ENCODE measurements around the gene S1PR1. TPM values are rescaled to one million over a fixed set of nuclear protein-coding genes. Genes with fewer than 3 reads are reported as not detected.

S1PR1 gene
- total RNA-seq, 1 experiment from 2014 or later = 1.1 TPM

- no peaks in the 10 kb centered on the region for H3K9me3 ChIP-seq (ENCODE audit: low read depth, low read length, poor library complexity, severe bottlenecking)
- intact Hi-C loops (cut with micrococcal nuclease; ENCODE audit: unreplicated experiment) = no loop called here
- no peaks in the 10 kb centered on the region for H3K4me1 ChIP-seq (ENCODE audit: insufficient read depth, low read length, poor library complexity, severe bottlenecking)
- no peak overlapping the region for H3K27ac ChIP-seq (ENCODE audit: low read depth, low read length, poor library complexity, severe bottlenecking)
- no peak overlapping the region for H3K4me3 ChIP-seq (ENCODE audit: low read depth, low read length, poor library complexity, severe bottlenecking)
- no peaks in the 10 kb centered on the region for H3K36me3 ChIP-seq (ENCODE audit: insufficient read depth, low read length, poor library complexity, severe bottlenecking)
- no peak for DNase-seq (ENCODE audit: low spot score)
- TF ChIP-seq CTCF (conservative IDR thresholded peaks at IDR 0.05; ENCODE audit: low read depth, low read length) (no peak), EZH2 (IDR thresholded peaks at IDR 0.05; ENCODE audit: borderline replicate concordance, low read depth, low read length, poor library complexity, severe bottlenecking) (no peak)
- ChIA-PET POLR2A (ENCODE audit: low non-redundant PET) (no interaction called here), CTCF (interaction anchor here (0.7 kb wide), 1 partner anchor 8 kb away, joined by 4 read pairs; no protein-coding TSS in a partner anchor)
- H3K27me3 ChIP-seq (replicated peaks; ENCODE audit: insufficient read depth, low read depth, low read length, poor library complexity) = no peaks in the 10 kb centered on the region
- BruUV-seq (replicated peaks) = no TSS peak
Observed at GRCh38 chr1:101245246-101245927, 8.6 kb downstream of the S1PR1 start.

DNA sequence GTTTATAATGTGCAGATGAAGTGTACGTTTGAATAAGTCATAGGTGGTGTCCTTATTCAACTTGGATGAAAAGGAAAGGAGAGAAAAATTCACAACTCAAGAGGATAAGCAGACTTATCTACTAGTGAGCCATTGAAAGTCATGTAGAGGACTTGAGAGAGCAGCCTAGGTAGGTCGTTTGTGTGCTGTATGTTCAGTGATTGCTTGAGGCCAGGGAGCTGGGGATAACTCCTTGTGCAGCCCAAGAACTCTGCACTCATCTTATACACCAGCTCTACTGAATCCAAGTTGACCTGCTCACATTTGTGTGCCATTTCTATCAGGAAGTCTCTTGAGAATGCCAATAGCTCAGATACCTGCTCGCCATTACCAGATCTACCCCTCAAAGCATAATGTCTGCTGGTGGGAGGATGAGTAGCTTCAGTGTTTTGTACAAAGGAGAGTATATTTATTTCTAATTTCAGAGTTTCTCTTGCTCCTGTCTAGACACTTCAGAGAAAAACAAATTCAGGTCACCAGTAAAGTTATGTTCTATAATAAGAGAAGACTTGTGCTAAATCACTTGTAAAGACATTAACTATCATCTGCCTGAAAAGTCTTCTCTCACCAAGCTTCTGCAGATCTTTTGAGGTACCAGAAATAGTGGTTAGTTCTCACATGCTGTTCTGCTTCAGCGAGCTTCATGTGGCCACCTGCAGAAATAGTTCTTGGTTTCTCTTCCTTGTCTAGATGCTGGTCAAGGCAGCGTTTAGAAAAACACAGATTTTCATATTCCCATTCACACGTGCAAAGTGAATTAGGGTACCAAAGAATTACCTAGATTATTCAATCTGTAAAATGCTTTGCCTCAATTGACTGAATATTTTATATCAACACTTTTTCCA, 10.8 kb downstream of the S1PR1 start:
- H3K27ac ChIP-seq (ENCODE audit: low read depth, low read length, poor library complexity, severe bottlenecking) = no peak overlapping the region
- DNase-seq (ENCODE audit: low spot score) = no peak
- no peaks in the 10 kb centered on the region for H3K4me1 ChIP-seq (ENCODE audit: insufficient read depth, low read length, poor library complexity, severe bottlenecking)
- intact Hi-C loops (cut with micrococcal nuclease; ENCODE audit: unreplicated experiment) = no loop called here
- no peak overlapping the region for H3K4me3 ChIP-seq (ENCODE audit: low read depth, low read length, poor library complexity, severe bottlenecking)
- BruUV-seq (replicated peaks) = no TSS peak
- POLR2A ChIA-PET (ENCODE audit: low non-redundant PET) = no interaction called here
- H3K9me3 ChIP-seq (ENCODE audit: low read depth, low read length, poor library complexity, severe bottlenecking) = no peaks in the 10 kb centered on the region
- H3K27me3 ChIP-seq (replicated peaks; ENCODE audit: insufficient read depth, low read depth, low read length, poor library complexity) = no peaks in the 10 kb centered on the region
- no peaks in the 10 kb centered on the region for H3K36me3 ChIP-seq (ENCODE audit: insufficient read depth, low read length, poor library complexity, severe bottlenecking)
- TF ChIP-seq CTCF (conservative IDR thresholded peaks at IDR 0.05; ENCODE audit: low read depth, low read length) (no peak), EZH2 (IDR thresholded peaks at IDR 0.05; ENCODE audit: borderline replicate concordance, low read depth, low read length, poor library complexity, severe bottlenecking) (no peak)
- CTCF ChIA-PET = no interaction called here

DNA sequence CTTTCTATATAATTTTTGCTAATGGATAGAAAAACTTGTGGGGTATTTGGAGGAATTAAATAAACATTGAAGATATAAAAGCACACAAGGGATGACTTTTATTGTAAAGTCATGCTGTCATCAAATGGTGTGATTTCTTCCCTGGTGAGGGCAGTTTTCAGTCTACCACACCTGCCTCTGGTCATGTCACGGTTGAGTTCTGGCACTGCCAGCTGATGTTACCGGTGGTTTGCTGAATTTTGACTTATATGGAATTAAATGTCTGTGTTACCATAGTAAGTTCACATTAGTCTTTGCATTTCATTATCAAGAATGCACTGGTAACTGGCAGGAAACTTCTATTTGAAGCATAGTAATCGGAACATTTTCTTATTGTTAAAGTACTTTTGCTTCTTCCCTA, 13.4 kb downstream of the S1PR1 start:
- Histone ChIP-seq H3K27ac (ENCODE audit: low read depth, low read length, poor library complexity, severe bottlenecking) (no peak overlapping the region), H3K36me3 (ENCODE audit: insufficient read depth, low read length, poor library complexity, severe bottlenecking) (no peaks in the 10 kb centered on the region), H3K9me3 (ENCODE audit: low read depth, low read length, poor library complexity, severe bottlenecking) (no peaks in the 10 kb centered on the region), H3K27me3 (replicated peaks; ENCODE audit: insufficient read depth, low read depth, low read length, poor library complexity) (no peaks in the 10 kb centered on the region), H3K4me1 (ENCODE audit: insufficient read depth, low read length, poor library complexity, severe bottlenecking) (no peaks in the 10 kb centered on the region), H3K4me3 (ENCODE audit: low read depth, low read length, poor library complexity, severe bottlenecking) (no peak overlapping the region)
- POLR2A ChIA-PET (ENCODE audit: low non-redundant PET) = interaction anchor here (0.7 kb wide), 1 partner anchor 11 kb away, joined by 3 read pairs; no protein-coding TSS in a partner anchor
- BruUV-seq (replicated peaks) = no TSS peak
- intact Hi-C loops (cut with micrococcal nuclease; ENCODE audit: unreplicated experiment) = no loop called here
- no peak for TF ChIP-seq CTCF (conservative IDR thresholded peaks at IDR 0.05; ENCODE audit: low read depth, low read length)
- TF ChIP-seq EZH2 (IDR thresholded peaks at IDR 0.05; ENCODE audit: borderline replicate concordance, low read depth, low read length, poor library complexity, severe bottlenecking) = no peak
- CTCF ChIA-PET = no interaction called here
- DNase-seq (ENCODE audit: low spot score) = no peak

Measured in A673 (cell line).